WTC11 (cell line): ENCODE data around the gene BCAS3. TPM values are rescaled to one million over a fixed set of nuclear protein-coding genes. Genes with fewer than 3 reads are reported as not detected.

Experiments
- ATAC-seq: fragments of 200-7000 bp; cut with Tn5 transposase; 2 replicates; pipeline ENCODE4 v1.10.0; 2021; ENCODE audit warnings: mild to moderate bottlenecking, moderate library complexity
- CTCF ChIA-PET: fragments of 300-600 bp; sonication (Branson Sonifier 250); formaldehyde crosslinking; loops from one replicate; lab custom pipeline; 2021; ENCODE audit warnings: antibody characterized with exemption; lab: Charles Lee
- POLR2A ChIA-PET: fragments of 350-600 bp; sonication (Branson Sonifier 250); formaldehyde crosslinking; loops from one replicate; lab custom pipeline; 2021; ENCODE audit warnings: antibody characterized with exemption; lab: Charles Lee
- DNase-seq: peaks from one replicate; pipeline ENCODE4 v3.0.0; 2021; ENCODE audit warnings: low spot score
- H3K27ac Mint-ChIP-seq: 2 replicates; pipeline ENCODE4 v1.8.0; 2021; ENCODE audit warnings: mixed read lengths
- H3K27me3 Mint-ChIP-seq: 2 replicates; pipeline ENCODE4 v1.8.0; 2021; ENCODE audit warnings: low read depth, mild to moderate bottlenecking, moderate library complexity, mixed read lengths
- H3K36me3 Mint-ChIP-seq: 2 replicates; pipeline ENCODE4 v1.8.0; 2021; ENCODE audit warnings: mixed read lengths
- H3K4me1 Mint-ChIP-seq: 2 replicates; pipeline ENCODE4 v1.8.0; 2022; ENCODE audit warnings: mixed read lengths
- H3K4me3 Mint-ChIP-seq: 2 replicates; pipeline ENCODE4 v1.8.0; 2021; ENCODE audit warnings: mild to moderate bottlenecking, moderate library complexity, mixed read lengths
- H3K9me3 Mint-ChIP-seq: 2 replicates; pipeline ENCODE4 v1.8.0; 2021; ENCODE audit warnings: mixed read lengths
- ATF1 ChIP-seq: sonication (generic); formaldehyde crosslinking; IDR thresholded peaks from 2 replicates; pipeline ENCODE4 v1.8.1; 2023; ENCODE audit warnings: mild to moderate bottlenecking, moderate library complexity, missing genetic modification reagents
- CREM ChIP-seq: sonication (generic); formaldehyde crosslinking; IDR thresholded peaks from 2 replicates; pipeline ENCODE4 v1.8.1; 2022; ENCODE audit warnings: mild to moderate bottlenecking, missing genetic modification reagents, moderate library complexity
- E2F1 ChIP-seq: sonication (generic); formaldehyde crosslinking; IDR thresholded peaks from 2 replicates; pipeline ENCODE4 v1.8.0; 2022; ENCODE audit warnings: mild to moderate bottlenecking, missing genetic modification reagents
- ESRRA ChIP-seq: sonication (generic); formaldehyde crosslinking; IDR thresholded peaks from 2 replicates; pipeline ENCODE4 v1.8.1; 2022; ENCODE audit warnings: mild to moderate bottlenecking, missing genetic modification reagents, borderline replicate concordance
- GRHL2 ChIP-seq: fragments of 250-450 bp; sonication (Bioruptor Pico); IDR thresholded peaks from 2 replicates; pipeline ENCODE4 v1.8.0; 2022; ENCODE audit warnings: mild to moderate bottlenecking, moderate library complexity; ENCODE audit not compliant: insufficient replicate concordance, severe bottlenecking
- MYBL2 ChIP-seq: sonication (generic); formaldehyde crosslinking; IDR thresholded peaks from 2 replicates; pipeline ENCODE4 v1.8.1; 2023; ENCODE audit warnings: mild to moderate bottlenecking, moderate library complexity, missing genetic modification reagents
- TEAD4 ChIP-seq: sonication (generic); formaldehyde crosslinking; IDR thresholded peaks from 2 replicates; pipeline ENCODE4 v1.8.0; 2022; ENCODE audit warnings: mild to moderate bottlenecking, missing genetic modification reagents
- ZBTB21 ChIP-seq: sonication (generic); formaldehyde crosslinking; IDR thresholded peaks from 2 replicates; pipeline ENCODE4 v1.8.1; 2023; ENCODE audit warnings: mild to moderate bottlenecking, missing genetic modification reagents, borderline replicate concordance
- ZNF219 ChIP-seq: sonication (generic); formaldehyde crosslinking; IDR thresholded peaks from 2 replicates; pipeline ENCODE4 v1.8.0; 2023; ENCODE audit warnings: missing genetic modification reagents, mild to moderate bottlenecking, borderline replicate concordance
- total RNA-seq: library from RNA; stranded (reverse); gene quantifications from 3 replicates; pipeline ENCODE4 v1.2.3, GENCODE V29; 2021
- TF ChIP-seq, protein P1 (sequence below): sonication (generic); formaldehyde crosslinking; conservative IDR thresholded peaks from 2 replicates; pipeline ENCODE4 v1.8.1; 2022; ENCODE audit warnings: mild to moderate bottlenecking, missing genetic modification reagents
- TF ChIP-seq, protein P2 (sequence below): fragments of 250-450 bp; sonication (Bioruptor Pico); IDR thresholded peaks from 2 replicates; pipeline ENCODE4 v1.9.0; 2021; ENCODE audit warnings: mild to moderate bottlenecking
- TF ChIP-seq, protein P3 (sequence below): sonication (generic); formaldehyde crosslinking; IDR thresholded peaks from 2 replicates; pipeline ENCODE4 v1.8.0; 2023; ENCODE audit warnings: missing genetic modification reagents
- TF ChIP-seq, protein P4 (sequence below): sonication (generic); formaldehyde crosslinking; IDR thresholded peaks from 2 replicates; pipeline ENCODE4 v1.8.1; 2023; ENCODE audit warnings: mild to moderate bottlenecking, moderate library complexity, missing genetic modification reagents
- TF ChIP-seq, protein P5 (sequence below): sonication (generic); formaldehyde crosslinking; IDR thresholded peaks from 2 replicates; pipeline ENCODE4 v1.8.1; 2022; ENCODE audit warnings: missing genetic modification reagents, borderline replicate concordance
- TF ChIP-seq, protein P6 (sequence below): fragments of 250-450 bp; sonication (Bioruptor Pico); IDR thresholded peaks from 2 replicates; pipeline ENCODE4 v1.9.0; 2021; ENCODE audit warnings: moderate library complexity, mild to moderate bottlenecking, inconsistent platforms, borderline replicate concordance

Gene BCAS3
- total RNA-seq, 1 experiment from 2014 or later: 15.5 TPM

- H3K27me3 Mint-ChIP-seq: no peaks in the 10 kb centered on the region
- H3K4me1 Mint-ChIP-seq: peaks cover 34% of the 10 kb centered on the region
- H3K9me3 Mint-ChIP-seq: no peaks in the 10 kb centered on the region
- no peak for DNase-seq
- POLR2A ChIA-PET: no interaction called here
- H3K27ac Mint-ChIP-seq: no peak overlapping the region
- no peak overlapping the region for H3K4me3 Mint-ChIP-seq
- H3K36me3 Mint-ChIP-seq: no peaks in the 10 kb centered on the region
- CTCF ChIA-PET: interaction anchor here (1.7 kb wide), 1 partner anchor 37 kb away, joined by 5 read pairs; no protein-coding TSS in a partner anchor
- ATAC-seq: no peak
- TF ChIP-seq, protein P1, sequence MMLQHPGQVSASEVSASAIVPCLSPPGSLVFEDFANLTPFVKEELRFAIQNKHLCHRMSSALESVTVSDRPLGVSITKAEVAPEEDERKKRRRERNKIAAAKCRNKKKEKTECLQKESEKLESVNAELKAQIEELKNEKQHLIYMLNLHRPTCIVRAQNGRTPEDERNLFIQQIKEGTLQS (CRISPR knock-in tag): no peak
- TF ChIP-seq, protein P2, sequence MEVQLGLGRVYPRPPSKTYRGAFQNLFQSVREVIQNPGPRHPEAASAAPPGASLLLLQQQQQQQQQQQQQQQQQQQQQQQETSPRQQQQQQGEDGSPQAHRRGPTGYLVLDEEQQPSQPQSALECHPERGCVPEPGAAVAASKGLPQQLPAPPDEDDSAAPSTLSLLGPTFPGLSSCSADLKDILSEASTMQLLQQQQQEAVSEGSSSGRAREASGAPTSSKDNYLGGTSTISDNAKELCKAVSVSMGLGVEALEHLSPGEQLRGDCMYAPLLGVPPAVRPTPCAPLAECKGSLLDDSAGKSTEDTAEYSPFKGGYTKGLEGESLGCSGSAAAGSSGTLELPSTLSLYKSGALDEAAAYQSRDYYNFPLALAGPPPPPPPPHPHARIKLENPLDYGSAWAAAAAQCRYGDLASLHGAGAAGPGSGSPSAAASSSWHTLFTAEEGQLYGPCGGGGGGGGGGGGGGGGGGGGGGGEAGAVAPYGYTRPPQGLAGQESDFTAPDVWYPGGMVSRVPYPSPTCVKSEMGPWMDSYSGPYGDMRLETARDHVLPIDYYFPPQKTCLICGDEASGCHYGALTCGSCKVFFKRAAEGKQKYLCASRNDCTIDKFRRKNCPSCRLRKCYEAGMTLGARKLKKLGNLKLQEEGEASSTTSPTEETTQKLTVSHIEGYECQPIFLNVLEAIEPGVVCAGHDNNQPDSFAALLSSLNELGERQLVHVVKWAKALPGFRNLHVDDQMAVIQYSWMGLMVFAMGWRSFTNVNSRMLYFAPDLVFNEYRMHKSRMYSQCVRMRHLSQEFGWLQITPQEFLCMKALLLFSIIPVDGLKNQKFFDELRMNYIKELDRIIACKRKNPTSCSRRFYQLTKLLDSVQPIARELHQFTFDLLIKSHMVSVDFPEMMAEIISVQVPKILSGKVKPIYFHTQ (CRISPR knock-in tag): no peak
- TF ChIP-seq, protein P3, sequence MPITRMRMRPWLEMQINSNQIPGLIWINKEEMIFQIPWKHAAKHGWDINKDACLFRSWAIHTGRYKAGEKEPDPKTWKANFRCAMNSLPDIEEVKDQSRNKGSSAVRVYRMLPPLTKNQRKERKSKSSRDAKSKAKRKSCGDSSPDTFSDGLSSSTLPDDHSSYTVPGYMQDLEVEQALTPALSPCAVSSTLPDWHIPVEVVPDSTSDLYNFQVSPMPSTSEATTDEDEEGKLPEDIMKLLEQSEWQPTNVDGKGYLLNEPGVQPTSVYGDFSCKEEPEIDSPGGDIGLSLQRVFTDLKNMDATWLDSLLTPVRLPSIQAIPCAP (CRISPR knock-in tag): no peak
- no peak for TF ChIP-seq ESRRA (CRISPR knock-in tag)
- no peak for TF ChIP-seq TEAD4 (CRISPR knock-in tag)
- TF ChIP-seq E2F1 (CRISPR knock-in tag): no peak
- TF ChIP-seq, protein P4, sequence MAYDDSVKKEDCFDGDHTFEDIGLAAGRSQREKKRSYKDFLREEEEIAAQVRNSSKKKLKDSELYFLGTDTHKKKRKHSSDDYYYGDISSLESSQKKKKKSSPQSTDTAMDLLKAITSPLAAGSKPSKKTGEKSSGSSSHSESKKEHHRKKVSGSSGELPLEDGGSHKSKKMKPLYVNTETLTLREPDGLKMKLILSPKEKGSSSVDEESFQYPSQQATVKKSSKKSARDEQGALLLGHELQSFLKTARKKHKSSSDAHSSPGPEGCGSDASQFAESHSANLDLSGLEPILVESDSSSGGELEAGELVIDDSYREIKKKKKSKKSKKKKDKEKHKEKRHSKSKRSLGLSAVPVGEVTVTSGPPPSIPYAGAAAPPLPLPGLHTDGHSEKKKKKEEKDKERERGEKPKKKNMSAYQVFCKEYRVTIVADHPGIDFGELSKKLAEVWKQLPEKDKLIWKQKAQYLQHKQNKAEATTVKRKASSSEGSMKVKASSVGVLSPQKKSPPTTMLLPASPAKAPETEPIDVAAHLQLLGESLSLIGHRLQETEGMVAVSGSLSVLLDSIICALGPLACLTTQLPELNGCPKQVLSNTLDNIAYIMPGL (CRISPR knock-in tag): no peak
- TF ChIP-seq, protein P5, sequence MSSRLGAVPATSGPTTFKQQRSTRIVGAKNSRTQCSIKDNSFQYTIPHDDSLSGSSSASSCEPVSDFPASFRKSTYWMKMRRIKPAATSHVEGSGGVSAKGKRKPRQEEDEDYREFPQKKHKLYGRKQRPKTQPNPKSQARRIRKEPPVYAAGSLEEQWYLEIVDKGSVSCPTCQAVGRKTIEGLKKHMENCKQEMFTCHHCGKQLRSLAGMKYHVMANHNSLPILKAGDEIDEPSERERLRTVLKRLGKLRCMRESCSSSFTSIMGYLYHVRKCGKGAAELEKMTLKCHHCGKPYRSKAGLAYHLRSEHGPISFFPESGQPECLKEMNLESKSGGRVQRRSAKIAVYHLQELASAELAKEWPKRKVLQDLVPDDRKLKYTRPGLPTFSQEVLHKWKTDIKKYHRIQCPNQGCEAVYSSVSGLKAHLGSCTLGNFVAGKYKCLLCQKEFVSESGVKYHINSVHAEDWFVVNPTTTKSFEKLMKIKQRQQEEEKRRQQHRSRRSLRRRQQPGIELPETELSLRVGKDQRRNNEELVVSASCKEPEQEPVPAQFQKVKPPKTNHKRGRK (CRISPR knock-in tag): no peak
- TF ChIP-seq, protein P6, sequence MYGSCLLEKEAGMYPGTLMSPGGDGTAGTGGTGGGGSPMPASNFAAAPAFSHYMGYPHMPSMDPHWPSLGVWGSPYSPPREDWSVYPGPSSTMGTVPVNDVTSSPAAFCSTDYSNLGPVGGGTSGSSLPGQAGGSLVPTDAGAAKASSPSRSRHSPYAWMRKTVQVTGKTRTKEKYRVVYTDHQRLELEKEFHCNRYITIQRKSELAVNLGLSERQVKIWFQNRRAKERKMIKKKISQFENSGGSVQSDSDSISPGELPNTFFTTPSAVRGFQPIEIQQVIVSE (CRISPR knock-in tag): no peak
- TF ChIP-seq ZBTB21 (CRISPR knock-in tag): no peak
- no peak for TF ChIP-seq MYBL2 (CRISPR knock-in tag)
- TF ChIP-seq CREM (CRISPR knock-in tag): no peak
- no peak for TF ChIP-seq GRHL2
- no peak for TF ChIP-seq ZNF219 (CRISPR knock-in tag)
- TF ChIP-seq ATF1 (CRISPR knock-in tag): no peak
These were observed 676.0 kb downstream of the BCAS3 start for GRCh38 chr17:61353615-61354014.
